ENCODE data around the gene SLC12A1.

The SLC12A1 gene

DNA sequence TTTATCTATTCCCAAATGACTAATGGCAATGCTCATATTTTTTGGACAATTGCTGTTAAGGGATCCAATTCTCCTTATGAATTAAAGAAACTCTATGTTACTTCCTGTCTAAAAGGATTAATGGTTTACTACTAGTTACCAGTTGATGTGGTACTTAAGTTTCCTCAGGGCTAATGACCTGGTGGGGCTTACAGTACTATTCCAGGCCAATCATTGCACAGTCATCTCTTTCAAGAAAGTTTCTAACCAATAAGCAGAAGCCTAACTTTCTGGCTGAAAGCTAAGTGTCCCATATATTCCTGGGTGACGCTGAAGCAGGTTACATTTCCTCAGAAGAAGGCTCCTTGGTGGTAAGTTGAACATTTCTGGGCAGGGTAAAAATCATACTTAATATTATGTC, at the start of gene SLC12A1:
Gene SLC12A1, plus strand, starts transcription at position 322 of the 400 bp plus-strand sequence. CDS start 1,418 bp downstream, outside the sequence.
- no peak for DNase-seq

DNA sequence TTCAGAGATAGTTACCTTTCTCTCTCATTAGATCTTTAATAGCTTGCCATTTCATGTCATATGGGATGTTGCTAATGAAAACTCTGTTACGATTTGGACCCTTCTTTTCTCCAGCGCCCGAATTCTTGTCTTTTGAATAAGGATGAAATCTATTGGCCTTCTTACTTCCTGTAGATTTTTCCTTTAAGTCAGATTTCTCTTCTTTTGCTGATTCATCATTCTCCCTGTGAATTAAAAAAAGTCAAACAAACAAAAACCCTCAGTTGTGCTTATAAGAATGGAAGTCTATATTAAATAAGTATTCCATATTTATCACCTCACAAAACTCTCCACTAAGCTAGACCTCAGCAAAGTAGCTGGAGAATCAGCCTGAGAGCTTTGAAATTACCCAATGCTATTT, 37.5 kb upstream of the SLC12A1 start:
- DNase-seq = no peak

DNA sequence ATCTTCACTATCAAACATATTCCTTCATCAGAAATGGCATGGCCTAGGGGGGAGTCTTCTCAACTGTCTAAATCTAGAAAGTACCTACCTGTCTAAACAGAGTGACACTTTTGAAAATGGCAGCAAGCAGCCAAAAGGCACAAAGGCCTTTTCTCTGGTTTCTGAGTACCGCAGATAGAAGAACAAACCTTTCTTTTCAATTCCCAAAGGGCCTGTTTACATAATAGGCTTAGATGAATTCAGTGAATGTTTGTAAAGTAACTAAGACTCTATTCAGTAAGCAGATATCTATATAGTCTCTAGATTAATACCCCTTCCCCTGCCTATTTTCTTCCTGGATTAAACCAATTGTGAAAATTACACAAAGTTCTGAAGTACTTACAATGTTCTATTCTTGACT, 35.1 kb upstream of the SLC12A1 start:
- no peak for DNase-seq

DNA sequence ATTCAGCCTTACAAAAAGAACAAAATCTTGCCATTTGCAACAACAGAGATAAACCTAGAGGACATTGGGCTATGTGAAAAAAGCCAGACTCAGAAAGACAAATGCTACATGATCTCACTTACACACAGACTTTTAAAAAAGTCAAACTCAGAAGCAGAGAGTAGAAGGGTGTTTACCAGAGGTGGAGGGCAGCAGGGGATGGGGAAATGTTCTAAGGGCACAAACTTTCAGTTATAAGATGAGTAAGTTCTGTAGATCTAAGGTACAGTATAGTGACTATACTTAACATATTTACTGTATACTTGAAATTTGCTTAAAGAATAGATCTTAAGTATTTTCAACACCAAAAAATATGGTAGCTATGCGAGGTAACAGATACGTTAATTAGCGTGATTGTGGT, 31.0 kb upstream of the SLC12A1 start:
- DNase-seq = peak; percentile 12

DNA sequence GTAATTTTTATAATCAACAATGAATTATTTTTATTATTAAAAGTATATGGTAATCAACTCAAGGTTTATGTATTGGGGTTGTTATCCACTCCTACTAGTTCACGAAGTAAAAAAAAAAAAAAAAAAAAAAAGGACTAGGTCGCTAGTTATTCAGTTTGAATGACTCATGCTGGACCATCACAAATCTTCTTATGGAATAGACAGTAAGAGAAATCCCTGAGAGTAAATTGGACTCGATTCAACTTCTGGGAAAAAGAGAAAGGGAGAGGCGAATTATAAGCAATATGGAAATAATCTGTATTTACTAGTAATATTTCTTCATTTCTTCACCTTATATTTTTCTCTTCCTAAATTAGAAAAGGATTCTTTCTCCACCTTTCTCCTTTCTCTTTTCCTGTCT, 30.0 kb upstream of the SLC12A1 start:
- no peak for DNase-seq

DNA sequence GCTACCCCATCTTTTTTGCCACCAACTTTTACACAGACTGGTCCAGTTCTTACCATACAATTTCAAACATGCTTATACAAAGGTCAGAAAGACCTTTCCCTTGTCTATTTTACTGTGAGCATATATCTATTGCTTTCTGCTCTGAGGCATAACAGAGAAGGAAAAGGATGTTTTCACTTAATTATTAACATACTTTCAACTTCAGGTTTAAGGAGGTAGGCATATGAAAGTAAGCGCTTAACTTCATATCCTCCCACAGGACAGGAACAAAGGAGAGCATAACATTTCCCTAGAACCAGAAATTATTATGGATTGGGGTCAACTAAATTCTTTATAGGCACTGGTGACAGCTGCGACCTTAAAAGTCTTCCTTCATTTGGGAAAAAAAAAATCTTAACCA, 29.1 kb upstream of the SLC12A1 start:
- DNase-seq = no peak

DNA sequence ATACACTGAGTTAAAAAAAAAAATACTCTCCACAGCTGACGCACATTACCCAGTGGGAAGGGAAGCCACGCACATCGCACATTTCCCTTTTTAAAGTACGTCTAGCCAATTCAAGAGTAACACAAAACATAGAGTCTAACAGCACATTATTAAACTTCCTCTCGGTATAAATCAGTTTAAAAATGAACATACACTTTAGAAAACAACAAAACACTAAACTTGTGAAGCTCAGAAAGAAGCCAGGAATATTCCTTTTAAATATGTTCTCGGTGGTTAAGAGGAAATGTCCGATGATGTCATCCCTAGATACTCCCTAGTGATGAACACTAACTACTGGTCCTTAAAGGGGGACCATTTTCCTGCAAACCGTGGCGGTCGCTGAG, 28.7 kb upstream of the SLC12A1 start:
- DNase-seq = peak; percentile 25

DNA sequence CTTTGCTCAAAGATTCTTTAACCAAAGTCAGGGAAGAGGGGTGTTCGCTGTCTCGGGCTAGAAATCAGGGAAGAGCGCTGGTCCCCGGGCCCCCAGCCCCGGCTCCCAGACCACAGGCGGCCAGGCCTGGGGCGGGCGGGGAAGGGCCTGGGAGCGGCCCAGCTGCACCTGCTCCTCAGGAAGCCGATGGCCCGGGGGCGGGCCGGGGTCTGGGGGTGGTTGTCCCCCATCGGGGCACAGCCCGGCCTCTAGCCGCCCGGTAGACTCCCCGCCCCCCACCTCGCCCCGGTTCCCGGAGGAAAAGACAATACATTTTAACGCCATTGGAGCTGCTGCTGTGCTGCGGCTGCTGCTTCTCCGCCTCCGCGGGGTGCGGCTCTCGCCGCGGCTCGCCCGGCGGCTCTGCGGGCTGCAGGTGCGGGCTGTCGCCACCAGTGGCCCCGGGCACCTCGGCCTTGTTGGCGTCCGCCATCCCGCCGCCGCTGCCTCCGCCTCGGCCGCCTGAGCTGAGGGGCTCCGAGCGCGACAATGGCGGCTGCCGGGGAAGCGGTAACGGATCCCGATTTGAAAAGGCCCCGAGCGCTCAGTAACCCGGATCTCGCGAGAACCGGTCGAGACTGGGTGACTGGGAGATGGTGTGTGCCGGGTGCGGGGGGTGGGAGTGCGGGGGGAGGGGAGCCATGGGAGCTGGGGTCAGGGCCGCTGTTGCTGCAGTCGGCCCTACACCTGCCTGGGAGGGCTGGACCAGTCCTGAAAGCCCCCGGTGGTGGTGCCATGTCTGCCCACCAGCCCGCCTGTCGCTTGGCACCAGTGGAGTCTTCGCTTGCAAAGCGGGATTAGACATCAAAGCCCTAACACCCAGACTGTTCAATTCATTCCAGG, 28.1 kb upstream of the SLC12A1 start, which contains the start of gene MYEF2:
Gene MYEF2, minus strand, starts transcription at position 530 of the 882 bp plus-strand sequence. Its CDS starts 58 bp downstream, at position 472.
- peak; percentile 77 for DNase-seq

DNA sequence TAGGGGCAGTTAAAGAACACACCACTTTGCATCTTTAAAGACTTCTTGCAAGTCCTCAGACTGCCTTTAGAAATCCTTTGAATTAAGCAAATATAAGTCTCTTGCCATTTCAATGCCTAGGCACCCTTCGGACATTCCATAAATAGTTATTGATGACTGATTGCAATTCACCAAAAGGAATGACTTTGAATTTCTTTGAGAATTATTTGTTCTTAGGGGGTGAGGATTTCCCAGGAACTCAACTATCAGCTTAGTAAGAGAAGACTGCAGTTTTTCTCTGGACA, 27.5 kb upstream of the SLC12A1 start:
- DNase-seq = no peak

DNA sequence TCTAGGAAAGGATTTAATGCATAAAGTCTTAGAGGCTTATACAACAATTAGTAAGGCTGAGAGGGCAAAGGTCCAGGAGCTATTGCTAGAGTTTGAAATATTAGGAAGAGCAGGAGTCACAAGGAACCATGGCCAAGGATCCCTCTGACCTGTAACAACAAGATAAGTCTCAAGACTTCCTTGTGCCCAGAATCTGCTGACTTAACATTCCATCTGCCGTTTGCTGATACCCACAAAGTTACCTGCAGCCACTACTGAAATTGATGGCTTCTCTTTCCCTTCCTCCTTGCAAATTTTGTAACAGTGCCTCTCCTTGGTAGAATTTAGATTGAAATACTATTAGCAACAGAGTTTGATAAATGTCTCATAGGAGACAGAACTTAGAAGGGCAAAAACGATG, 23.4 kb upstream of the SLC12A1 start:
- no peak for DNase-seq

DNA sequence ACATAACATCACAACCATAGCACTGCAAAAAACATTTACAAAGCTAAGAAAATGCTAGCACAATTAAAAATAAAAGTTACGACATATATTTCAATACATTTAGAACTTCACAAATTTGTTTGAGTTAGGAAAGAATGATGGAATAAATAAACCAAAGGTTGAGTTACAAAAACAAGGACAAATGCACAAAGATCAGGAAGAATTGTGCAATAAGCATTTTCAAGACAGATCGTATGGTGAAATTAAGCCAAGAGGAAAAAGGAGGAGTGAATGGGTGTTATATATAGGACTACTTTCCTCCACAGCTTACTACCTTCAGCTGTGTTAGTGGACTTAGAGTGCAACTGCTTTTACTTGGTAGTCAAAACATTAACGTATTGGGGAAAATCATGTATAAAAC, 20.6 kb upstream of the SLC12A1 start:
- no peak for DNase-seq

DNA sequence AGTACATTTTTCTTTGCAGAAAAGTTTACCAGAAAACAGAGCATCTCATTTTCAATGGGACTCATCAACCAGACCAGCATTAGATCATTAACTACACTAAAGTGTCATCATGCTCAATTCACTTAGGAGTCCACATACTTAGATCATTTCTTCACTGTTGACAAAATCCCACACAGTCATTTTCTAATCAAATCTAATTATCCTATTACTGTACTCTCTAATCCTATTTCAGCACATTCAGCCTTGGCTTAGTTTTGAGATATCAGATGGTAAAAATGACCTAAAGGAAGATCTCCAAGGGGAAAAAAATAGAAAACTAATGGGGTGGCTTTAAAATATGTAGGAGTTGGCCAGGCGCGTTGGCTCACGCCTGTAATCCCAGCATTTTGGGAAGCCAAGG, 19.8 kb upstream of the SLC12A1 start:
- DNase-seq = no peak

DNA sequence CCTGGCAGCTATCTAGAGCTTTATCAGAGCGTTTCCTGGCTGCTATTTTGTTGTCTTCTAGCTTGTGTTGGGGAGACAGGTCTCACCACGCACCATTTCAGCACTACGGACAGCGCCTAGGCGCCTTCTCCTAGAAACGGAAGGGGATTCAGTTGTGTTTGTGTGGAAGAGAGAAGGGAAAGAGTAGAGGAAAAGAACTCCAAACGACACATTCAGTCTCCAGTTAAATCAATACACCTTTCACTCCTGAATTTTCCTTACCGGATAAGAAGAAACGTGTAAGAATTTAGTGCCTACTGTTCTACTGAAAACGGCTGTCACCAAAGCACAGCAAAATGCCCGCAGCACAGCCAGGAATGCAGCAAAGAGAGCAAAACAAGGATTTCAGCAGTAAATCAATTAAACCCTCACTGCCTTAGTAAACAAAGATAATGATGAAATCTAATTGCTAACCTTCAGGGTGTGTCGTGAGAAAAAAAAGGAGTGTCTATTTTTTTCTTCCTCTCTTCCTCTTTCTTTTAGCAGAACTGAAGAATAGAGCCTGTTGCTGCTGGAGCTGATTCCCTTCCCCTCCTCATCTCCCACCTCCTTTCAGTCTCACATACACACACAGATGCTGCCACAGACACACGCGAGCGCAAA, 15.0 kb upstream of the SLC12A1 start:
- DNase-seq = peak; percentile 32

DNA sequence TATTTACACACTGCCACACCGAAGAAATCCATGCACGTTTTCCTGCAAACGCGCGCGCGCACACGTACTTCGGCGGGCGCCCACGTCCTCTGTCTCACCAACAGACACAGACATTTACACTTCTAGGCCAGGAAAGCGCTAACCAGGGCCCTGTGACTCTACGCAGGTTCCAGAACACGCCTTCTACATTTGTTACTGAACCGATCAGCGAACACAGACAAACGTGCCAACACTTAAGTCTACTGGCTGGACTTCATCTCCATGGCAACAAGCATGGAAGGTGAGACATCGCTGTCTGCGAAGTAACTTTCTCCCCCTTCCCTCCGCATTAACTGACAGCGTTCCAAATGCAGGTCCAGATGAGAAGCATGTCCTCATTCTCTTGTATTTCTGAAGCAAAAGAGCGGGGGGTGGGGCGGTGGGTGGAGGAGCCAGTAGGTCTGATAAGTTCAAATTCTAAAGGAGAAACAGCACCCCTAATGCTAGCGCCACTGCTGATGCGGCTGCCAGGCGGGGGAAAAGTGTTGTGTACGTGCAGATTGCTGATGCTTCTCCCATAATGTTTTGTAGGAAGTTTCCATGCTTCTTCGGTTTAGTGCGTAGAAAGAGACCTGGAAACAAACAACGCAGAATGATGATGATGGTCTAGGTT, 14.4 kb upstream of the SLC12A1 start, which contains the start of gene CTXN2:
Gene CTXN2, plus strand, starts transcription at position 92 of the 652 bp plus-strand sequence. CDS start 9,636 bp downstream, outside the sequence.
- no peak for DNase-seq

DNA sequence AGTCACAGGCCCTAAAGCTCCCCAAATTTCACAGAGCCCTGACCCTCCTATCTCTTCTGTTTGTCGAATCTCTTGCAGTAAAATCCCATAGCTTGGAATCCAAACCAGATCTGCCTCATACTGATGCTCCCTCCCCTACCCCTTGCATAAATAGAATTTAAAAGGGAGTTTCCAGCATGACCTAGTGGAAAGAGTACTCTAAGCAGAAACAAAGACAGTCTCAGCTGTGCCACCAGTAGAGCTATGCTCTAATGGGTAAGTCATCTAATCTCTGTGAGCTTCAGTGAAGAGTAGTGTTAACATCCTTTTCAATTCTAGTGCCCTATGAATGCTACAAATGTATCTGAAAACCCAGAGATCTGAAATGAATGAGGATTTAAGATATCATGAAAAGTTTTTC, 4.0 kb upstream of the SLC12A1 start:
- no peak for DNase-seq

DNA sequence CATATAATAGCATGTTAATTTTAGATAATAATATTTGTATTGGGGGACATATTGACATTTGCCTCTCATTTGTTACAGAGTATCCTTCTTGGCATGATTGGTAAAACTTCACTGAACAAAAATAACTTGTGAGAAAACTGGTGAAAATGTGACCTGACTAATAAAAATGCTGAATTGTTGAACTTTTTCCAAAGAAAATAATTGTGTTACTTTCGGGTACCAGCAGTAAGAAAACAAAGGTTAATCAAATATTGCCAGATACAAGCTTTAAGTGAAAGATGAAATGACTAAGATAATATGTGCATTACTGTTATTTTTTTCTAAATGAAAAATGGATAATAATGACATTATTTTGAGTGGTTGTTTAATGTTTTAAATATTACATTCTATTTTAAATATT, 15.2 kb downstream of the SLC12A1 start:
- DNase-seq = no peak

DNA sequence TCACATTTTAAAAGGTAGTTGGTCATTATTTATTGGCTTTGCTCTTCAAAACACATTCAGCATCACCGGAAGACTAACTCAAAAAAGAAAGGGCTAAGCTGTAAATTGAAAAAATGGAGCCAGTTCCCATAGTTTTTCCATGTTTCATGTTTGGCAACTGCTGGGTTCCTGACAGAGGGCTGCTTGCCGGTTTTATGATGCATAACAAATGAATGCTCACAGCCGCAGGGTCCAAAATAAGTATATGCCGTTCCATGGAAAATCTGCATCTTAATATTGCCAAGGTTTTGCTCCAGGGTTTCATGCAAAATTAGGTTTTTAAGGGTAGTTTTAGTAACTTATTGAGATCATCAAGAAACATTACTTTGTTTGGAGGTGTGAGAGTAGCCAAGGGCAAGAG, 15.8 kb downstream of the SLC12A1 start:
- no peak for DNase-seq

DNA sequence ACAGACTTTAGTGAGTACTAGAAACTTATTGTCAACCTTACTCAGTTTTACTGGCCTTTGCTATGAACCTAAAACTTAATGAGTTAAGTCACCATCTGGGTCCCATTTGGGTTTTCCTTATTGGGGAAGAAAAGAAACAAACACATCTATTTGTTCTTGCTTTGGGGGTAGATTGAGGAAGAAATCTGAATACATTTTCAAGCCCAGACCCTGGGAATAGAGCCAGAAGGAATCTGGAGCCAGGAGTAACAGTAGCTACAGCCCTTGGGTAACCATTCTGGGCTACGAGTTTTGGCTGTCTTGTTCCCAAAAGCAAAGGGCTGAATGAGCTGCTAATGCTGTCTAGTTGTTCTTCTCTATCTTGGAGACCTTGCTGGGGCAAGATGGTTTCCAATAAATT, 16.5 kb downstream of the SLC12A1 start:
- DNase-seq = no peak

DNA sequence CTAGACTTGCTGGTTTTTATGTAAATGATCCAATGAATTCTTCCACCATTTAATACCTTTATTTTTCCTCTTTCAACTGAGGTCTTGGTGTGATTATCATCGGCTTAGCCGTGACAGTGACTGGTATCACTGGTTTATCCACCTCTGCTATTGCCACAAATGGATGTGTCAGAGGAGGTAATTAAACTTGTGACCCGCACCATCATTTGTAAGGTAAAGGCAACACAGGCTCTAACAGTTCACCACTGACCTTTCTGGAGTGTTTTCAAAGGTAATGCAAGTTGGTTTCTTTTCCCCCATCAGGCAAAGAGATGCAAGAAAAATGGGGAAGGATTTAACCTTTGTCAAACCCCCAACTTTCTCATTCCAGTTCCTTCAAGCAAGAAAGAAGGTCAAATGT, 19.7 kb downstream of the SLC12A1 start:
- no peak for DNase-seq

DNA sequence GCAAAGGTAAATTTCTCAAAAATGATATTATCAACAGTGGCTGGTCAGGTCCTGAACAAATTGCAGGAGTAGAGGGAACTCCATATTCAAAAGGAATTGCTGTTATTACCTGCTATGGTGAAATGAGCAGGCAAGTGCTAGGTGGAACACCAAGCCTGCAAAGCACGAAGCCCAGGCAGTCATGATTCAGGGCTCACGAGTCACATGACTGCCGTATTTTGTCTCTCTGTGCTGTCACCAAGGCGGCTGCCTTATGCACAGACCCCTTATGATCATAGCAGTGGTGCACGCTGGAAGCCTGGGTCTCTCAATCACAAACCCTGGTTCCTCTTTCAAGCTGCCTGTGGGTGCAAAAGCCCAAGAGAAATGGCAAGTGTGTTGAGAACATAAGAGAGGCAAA, 24.4 kb downstream of the SLC12A1 start:
- DNase-seq = no peak

DNA sequence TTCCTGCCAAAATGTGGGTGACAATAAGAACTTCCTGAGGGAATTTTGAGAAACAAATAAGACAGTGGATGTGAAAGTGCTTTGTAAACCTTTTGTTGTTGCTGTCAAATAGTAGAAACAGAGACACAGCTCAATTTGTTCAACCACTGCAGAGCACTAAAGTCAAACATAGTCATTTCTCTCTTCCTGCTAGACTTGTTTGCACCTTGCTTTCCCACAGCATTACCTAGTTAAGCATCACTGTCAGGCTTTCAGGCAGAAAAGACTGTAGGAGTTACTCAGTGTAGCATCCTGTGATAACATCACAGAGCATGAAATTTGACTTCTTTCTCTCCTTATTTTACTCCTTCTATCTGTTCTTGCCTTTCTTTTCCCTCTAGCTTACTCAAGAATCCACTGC, 27.1 kb downstream of the SLC12A1 start:
- peak; percentile 10 for DNase-seq

DNA sequence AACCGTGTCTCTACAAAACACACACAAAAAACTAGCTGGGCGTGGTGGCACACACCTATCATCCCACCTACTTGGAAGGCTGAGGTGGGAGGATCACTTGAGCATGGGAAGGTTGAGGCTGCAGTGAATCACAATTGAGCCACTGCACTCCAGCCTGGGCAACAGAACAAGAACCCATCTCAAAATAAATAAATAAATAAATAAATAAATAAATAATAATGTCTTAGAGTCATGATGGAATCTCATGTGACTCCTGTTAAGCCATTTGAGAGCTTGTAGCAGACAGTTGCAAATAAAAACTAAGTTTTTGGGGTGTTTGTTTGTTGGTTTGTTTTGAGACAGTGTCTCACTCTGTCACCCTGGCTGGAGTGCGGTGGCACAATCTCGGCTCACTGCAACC, 33.2 kb downstream of the SLC12A1 start:
- no peak for DNase-seq

DNA sequence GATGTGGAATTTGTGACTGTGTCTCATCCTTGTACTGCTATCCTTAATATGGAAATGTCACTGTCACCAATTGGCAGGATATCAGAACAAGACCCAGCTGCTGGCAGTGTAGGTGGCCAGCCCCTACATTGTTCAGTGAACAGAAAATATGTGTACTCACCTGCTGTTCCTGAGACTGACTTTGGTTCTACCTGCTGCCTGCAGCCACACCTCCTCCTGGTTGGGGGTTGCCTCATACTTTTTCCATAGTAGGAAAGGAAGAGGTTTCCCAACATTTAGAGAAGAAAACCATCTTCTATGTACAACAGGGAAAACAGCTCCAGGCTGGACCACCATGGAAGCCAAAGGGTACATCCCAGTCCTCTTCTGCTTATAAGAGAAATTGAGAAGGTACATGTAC, 35.9 kb downstream of the SLC12A1 start:
- no peak for DNase-seq

DNA sequence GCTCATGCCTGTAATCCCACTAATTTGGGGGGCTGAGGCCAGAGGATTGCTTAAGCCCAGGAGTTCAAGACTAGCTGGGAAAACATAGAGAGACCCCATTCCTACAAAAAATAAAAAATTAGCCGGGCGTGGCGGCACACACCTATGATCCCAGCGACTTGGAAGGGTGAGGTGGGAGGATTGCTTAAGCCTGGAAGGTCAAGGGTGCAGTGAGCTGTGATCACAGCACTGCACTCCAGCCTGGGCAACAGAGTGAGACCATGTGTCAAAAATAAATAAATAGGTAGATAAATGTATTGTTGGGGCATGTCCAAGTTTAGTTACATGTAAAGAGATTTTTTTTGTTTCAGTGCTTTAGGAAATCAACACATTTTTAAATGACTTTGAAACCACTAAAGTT, 36.4 kb downstream of the SLC12A1 start:
- DNase-seq = no peak
